SK-N-SH (cell line): ENCODE measurements around the gene SYNDIG1L. TPM values are rescaled to one million over a fixed set of nuclear protein-coding genes. Genes with fewer than 3 reads are reported as not detected.

Experiments
- CTCF ChIA-PET: fragments of 300-600, 350-600 bp; formaldehyde crosslinking; extraction: SDS; loops from one replicate; lab custom pipeline; 2021; lab: Yijun Ruan, JAX
- POLR2A ChIA-PET: fragments of 350-600 bp; sonication (Branson Sonifier 250); formaldehyde crosslinking; extraction: SDS; loops from one replicate; lab custom pipeline; 2020; ENCODE audit warnings: antibody characterized with exemption, inconsistent platforms; lab: Yijun Ruan, JAX
- DNase-seq: peaks from one replicate; pipeline ENCODE4 v3.0.0; 2012
- H2AFZ ChIP-seq: fragments of 200-600 bp; sonication (generic); 2 replicates; pipeline ENCODE4 v1.8.1; 2016; ENCODE audit warnings: antibody characterized with exemption, mild to moderate bottlenecking, low read depth
- H3F3A ChIP-seq: fragments of 200-600 bp; sonication (generic); replicated peaks from 2 replicates; pipeline ENCODE3; 2016; ENCODE audit warnings: antibody characterized with exemption, mild to moderate bottlenecking; ENCODE audit not compliant: insufficient read depth
- H3K27ac ChIP-seq, 2 experiments: fragments of 200-500 bp in 1 of 2; fragments of 200-600 bp in 1 of 2; sonication (Bioruptor generic) in 1 of 2; sonication (generic), shearing (Covaris generic) in 1 of 2; 2 replicates each; pipeline versions ENCODE4 v1.5.1 to v1.6.1; 2014 to 2016; ENCODE audit warnings: low read depth in 2 of 2, inconsistent platforms in 1 of 2, low read length in 1 of 2, mild to moderate bottlenecking in 1 of 2, mixed read lengths in 1 of 2
- H3K27me3 ChIP-seq: fragments of 200-600 bp; sonication (generic), shearing (Covaris generic); 2 replicates; pipeline ENCODE4 v1.6.1; 2016; ENCODE audit warnings: mixed run types; ENCODE audit not compliant: insufficient read depth
- H3K36me3 ChIP-seq, 2 experiments: fragments of 200-500 bp in 1 of 2; fragments of 200-600 bp in 1 of 2; sonication (Bioruptor generic) in 1 of 2; sonication (generic) in 1 of 2; replicated peaks in 1 of 2; 2 replicates each; pipeline versions ENCODE3 to v1.5.1; 2014 to 2016; ENCODE audit warnings: low read length in 1 of 2, mild to moderate bottlenecking in 1 of 2; ENCODE audit not compliant: insufficient read depth in 2 of 2, control insufficient read depth in 1 of 2
- H3K4me1 ChIP-seq, 2 experiments: fragments of 200-500 bp in 1 of 2; fragments of 200-600 bp in 1 of 2; sonication (Bioruptor generic) in 1 of 2; sonication (generic), shearing (Covaris generic) in 1 of 2; 2 replicates each; pipeline versions ENCODE4 v1.5.1 to v1.6.1; 2014 to 2016; ENCODE audit warnings: low read depth in 1 of 2, low read length in 1 of 2, mixed run types in 1 of 2; ENCODE audit not compliant: insufficient read depth in 2 of 2, control insufficient read depth in 1 of 2
- H3K4me2 ChIP-seq: fragments of 200-600 bp; sonication (generic), shearing (Covaris generic); 2 replicates; pipeline ENCODE4 v1.6.1; 2017; ENCODE audit warnings: mixed run types
- H3K4me3 ChIP-seq, 2 experiments: fragments of 200-500 bp in 1 of 2; fragments of 200-600 bp in 1 of 2; sonication (Bioruptor generic) in 1 of 2; sonication (generic), shearing (Covaris generic) in 1 of 2; 2 replicates each; pipeline versions ENCODE4 v1.5.1 to v1.8.1; 2014 to 2016; ENCODE audit warnings: low read depth in 2 of 2, inconsistent platforms in 1 of 2, low read length in 1 of 2, mild to moderate bottlenecking in 1 of 2, mixed read lengths in 1 of 2, moderate library complexity in 1 of 2
- H3K79me2 ChIP-seq: fragments of 200-600 bp; sonication (generic); 2 replicates; pipeline ENCODE4 v1.8.1; 2017; ENCODE audit warnings: mild to moderate bottlenecking; ENCODE audit not compliant: insufficient read depth
- H3K9ac ChIP-seq: fragments of 200-600 bp; sonication (generic); 2 replicates; pipeline ENCODE4 v1.6.1; 2017; ENCODE audit warnings: mixed run types
- H3K9me2 ChIP-seq: fragments of 200-600 bp; sonication (generic); 2 replicates; pipeline ENCODE4 v1.6.1; 2017; ENCODE audit warnings: mixed run types
- H3K9me3 ChIP-seq: fragments of 200-600 bp; sonication (generic); 2 replicates; pipeline ENCODE4 v1.6.1; 2017; ENCODE audit warnings: mixed run types, mild to moderate bottlenecking, moderate library complexity
- H4K20me1 ChIP-seq: fragments of 200-600 bp; sonication (generic); 2 replicates; pipeline ENCODE4 v1.6.1; 2017; ENCODE audit warnings: mild to moderate bottlenecking, mixed run types; ENCODE audit not compliant: insufficient read depth
- ELF1 ChIP-seq: IDR thresholded peaks from 2 replicates; pipeline ENCODE4 v1.4.0; 2012
- FOXJ3 ChIP-seq: sonication (generic); formaldehyde crosslinking; IDR thresholded peaks from 2 replicates; pipeline ENCODE4 v1.5.1; 2020; ENCODE audit warnings: mild to moderate bottlenecking, missing genetic modification reagents
- FOXM1 ChIP-seq: IDR thresholded peaks from 2 replicates; pipeline ENCODE4 v1.4.0; 2012; ENCODE audit warnings: low read depth, mild to moderate bottlenecking
- GATA2 ChIP-seq: sonication (generic); formaldehyde crosslinking; IDR thresholded peaks from 2 replicates; pipeline ENCODE4 v1.5.0; 2020; ENCODE audit warnings: mild to moderate bottlenecking, missing genetic modification reagents
- JUND ChIP-seq: IDR thresholded peaks from 2 replicates; pipeline ENCODE4 v1.4.0; 2012
- MXI1 ChIP-seq: IDR thresholded peaks from 2 replicates; pipeline ENCODE4 v1.6.1; 2012; ENCODE audit warnings: mild to moderate bottlenecking, low read depth, low read length, improper control_type of control experiment
- NRF1 ChIP-seq: IDR thresholded peaks from 2 replicates; pipeline ENCODE4 v1.6.1; 2012; ENCODE audit warnings: low read depth, mild to moderate bottlenecking, low read length
- RAD21 ChIP-seq: IDR thresholded peaks from 2 replicates; pipeline ENCODE4 v1.6.1; 2012; ENCODE audit warnings: mild to moderate bottlenecking, low read length
- RXRA ChIP-seq: IDR thresholded peaks from 2 replicates; pipeline ENCODE4 v1.4.0; 2012; ENCODE audit warnings: low read depth, mild to moderate bottlenecking, borderline replicate concordance
- SMC3 ChIP-seq: IDR thresholded peaks from 2 replicates; pipeline ENCODE4 v1.6.1; 2012; ENCODE audit warnings: low read depth, low read length, improper control_type of control experiment
- TCF12 ChIP-seq: IDR thresholded peaks from 2 replicates; pipeline ENCODE4 v1.4.0; 2012
- YY1 ChIP-seq: IDR thresholded peaks from 2 replicates; pipeline ENCODE4 v1.4.0; 2012; ENCODE audit warnings: low read depth, mild to moderate bottlenecking
- WGBS: methylation state at CpG from one replicate; pipeline ENCODE4 v1.1.6; 2017; ENCODE audit warnings: low lambda C conversion rate; 5-methylcytosine and 5-hydroxymethylcytosine counted together
- polyA plus RNA-seq, 3 experiments: library from polyadenylated mRNA; depleted of rRNA; stranded (reverse); fragments of >200 nt; gene quantifications; 2 replicates each; pipeline ENCODE4 v1.2.3, GENCODE V29; 2012
- TF ChIP-seq, protein P1 (sequence below): fragments of 200-600 bp; sonication (generic); IDR thresholded peaks from 2 replicates; pipeline ENCODE4 v1.6.1; 2017; ENCODE audit warnings: antibody characterized with exemption, mild to moderate bottlenecking, moderate library complexity
- TF ChIP-seq, protein P2 (sequence below): fragments of 150-350 bp; IDR thresholded peaks from 2 replicates; pipeline ENCODE4 v1.6.1; 2017; ENCODE audit warnings: antibody characterized with exemption, low read length, low read depth, borderline replicate concordance
- TF ChIP-seq, protein P3 (sequence below): fragments of 150-350 bp; IDR thresholded peaks from 2 replicates; pipeline ENCODE4 v1.6.1; 2016; ENCODE audit warnings: mild to moderate bottlenecking, low read depth, low read length
- TF ChIP-seq, protein P4 (sequence below): IDR thresholded peaks from 2 replicates; pipeline ENCODE4 v1.4.0; 2012; ENCODE audit warnings: low read depth, borderline replicate concordance
- TF ChIP-seq, protein P5 (sequence below): IDR thresholded peaks from 2 replicates; pipeline ENCODE4 v1.4.0; 2012; ENCODE audit warnings: low read depth

SYNDIG1L gene
- polyA plus RNA-seq, 1 of the 3 experiments (the other 2 are of a cell fraction): not detected

DNA sequence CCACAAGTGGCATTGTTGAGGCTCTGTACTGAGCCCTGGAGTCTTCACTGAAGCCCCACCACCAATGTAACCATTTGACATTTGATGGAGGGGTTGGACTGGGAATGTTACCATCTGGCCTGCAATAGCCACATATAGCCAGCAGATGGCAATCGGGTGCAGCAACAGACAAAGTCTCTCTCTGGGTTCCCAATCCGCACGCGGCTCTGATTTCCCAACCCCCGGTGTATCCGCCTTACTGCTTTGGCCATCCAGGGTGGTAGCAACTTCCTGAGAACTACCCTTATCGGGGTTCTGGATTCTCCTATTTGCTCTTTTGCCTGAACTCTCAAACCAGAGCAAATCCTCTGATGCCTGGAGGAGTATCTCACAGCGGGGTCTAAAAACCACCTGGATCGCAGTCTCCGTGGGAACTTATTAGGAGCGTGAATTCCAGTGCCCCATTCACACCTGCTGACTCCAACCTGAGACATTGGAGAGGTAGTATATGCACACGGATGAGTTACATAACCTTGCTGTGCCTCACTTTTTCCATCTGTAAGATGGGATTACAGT lies 63.6 kb downstream of the SYNDIG1L start:
- Histone ChIP-seq H3K79me2 (no peaks in the 10 kb centered on the region), H3K9me3 (no peaks in the 10 kb centered on the region), H4K20me1 (no peaks in the 10 kb centered on the region), H3K9me2 (no peaks in the 10 kb centered on the region), H3K4me3 (peak overlapping the region in 1 of 2 experiments; percentile 41; a peak in 1 of 4 replicates), H3K4me2 (no peak overlapping the region), H3K4me1 (no peaks in the 10 kb centered on the region; a peak in 1 of 4 replicates), H3K27me3 (no peaks in the 10 kb centered on the region; the same call in 1 of the 2 replicates), H3K27ac (no peak overlapping the region), H3K36me3 (no peaks in the 10 kb centered on the region), H3K9ac (no peak overlapping the region), H2AFZ (no peak overlapping the region), H3F3A (no peaks in the 10 kb centered on the region)
- DNase-seq: peak; percentile 88
- 30% methylated on average over 12 of the region's 12 CpGs for WGBS
- POLR2A ChIA-PET: no interaction called here
- CTCF ChIA-PET: interaction anchor here (0.8 to 18.0 kb wide), 5 partner anchors 13 to 116 kb away, joined by 4 to 249 read pairs (median 5); partner anchors contain the start of gene VRTN
- TF ChIP-seq RXRA: no peak
- peak; percentile 95 for TF ChIP-seq RAD21
- TF ChIP-seq, protein P1, sequence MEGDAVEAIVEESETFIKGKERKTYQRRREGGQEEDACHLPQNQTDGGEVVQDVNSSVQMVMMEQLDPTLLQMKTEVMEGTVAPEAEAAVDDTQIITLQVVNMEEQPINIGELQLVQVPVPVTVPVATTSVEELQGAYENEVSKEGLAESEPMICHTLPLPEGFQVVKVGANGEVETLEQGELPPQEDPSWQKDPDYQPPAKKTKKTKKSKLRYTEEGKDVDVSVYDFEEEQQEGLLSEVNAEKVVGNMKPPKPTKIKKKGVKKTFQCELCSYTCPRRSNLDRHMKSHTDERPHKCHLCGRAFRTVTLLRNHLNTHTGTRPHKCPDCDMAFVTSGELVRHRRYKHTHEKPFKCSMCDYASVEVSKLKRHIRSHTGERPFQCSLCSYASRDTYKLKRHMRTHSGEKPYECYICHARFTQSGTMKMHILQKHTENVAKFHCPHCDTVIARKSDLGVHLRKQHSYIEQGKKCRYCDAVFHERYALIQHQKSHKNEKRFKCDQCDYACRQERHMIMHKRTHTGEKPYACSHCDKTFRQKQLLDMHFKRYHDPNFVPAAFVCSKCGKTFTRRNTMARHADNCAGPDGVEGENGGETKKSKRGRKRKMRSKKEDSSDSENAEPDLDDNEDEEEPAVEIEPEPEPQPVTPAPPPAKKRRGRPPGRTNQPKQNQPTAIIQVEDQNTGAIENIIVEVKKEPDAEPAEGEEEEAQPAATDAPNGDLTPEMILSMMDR: peak; percentile 91
- 0 out of 2 replicates have a peak, but pooled peaks have one; percentile 27 for TF ChIP-seq MXI1
- peak; percentile 98 for TF ChIP-seq SMC3

DNA sequence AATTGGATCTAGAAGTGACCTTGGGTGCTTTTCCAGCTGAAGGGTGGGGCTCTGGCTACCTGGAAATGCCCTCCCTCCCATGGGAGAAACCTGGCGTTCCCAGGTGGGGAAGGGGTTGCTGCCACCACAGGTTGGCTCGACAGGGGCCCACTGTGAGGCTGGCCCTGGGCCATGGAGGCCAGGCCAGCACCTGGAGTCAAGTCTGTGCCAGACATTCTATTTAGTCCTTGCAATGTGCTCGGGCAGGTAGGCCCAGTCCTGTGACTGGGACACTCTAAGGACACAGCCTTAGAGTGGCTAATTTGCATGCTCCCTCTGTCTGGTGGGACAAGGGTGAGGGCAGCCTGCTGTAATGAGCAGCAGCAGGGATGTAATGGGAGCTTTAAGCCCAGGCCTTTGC lies 65.8 kb downstream of the SYNDIG1L start:
- Histone ChIP-seq H3K4me2 (no peak overlapping the region), H3K36me3 (no peaks in the 10 kb centered on the region), H3K4me3 (no peak overlapping the region), H3K9me2 (no peaks in the 10 kb centered on the region), H3K27ac (no peak overlapping the region), H3K4me1 (no peaks in the 10 kb centered on the region; a peak in 1 of 4 replicates), H3K9ac (no peak overlapping the region), H2AFZ (no peak overlapping the region), H3K9me3 (no peaks in the 10 kb centered on the region), H4K20me1 (no peaks in the 10 kb centered on the region), H3K79me2 (no peaks in the 10 kb centered on the region), H3F3A (no peaks in the 10 kb centered on the region), H3K27me3 (no peaks in the 10 kb centered on the region; the same call in 1 of the 2 replicates)
- 24% methylated on average over 2 of the region's 3 CpGs for WGBS
- CTCF ChIA-PET: interaction anchor here (1.0 to 18.0 kb wide), 6 partner anchors 13 to 444 kb away, joined by 3 to 249 read pairs (median 4); partner anchors contain the start of gene YLPM1
- POLR2A ChIA-PET: no interaction called here
- no peak for DNase-seq
- TF ChIP-seq, protein P2, sequence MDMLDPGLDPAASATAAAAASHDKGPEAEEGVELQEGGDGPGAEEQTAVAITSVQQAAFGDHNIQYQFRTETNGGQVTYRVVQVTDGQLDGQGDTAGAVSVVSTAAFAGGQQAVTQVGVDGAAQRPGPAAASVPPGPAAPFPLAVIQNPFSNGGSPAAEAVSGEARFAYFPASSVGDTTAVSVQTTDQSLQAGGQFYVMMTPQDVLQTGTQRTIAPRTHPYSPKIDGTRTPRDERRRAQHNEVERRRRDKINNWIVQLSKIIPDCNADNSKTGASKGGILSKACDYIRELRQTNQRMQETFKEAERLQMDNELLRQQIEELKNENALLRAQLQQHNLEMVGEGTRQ: no peak
- TF ChIP-seq, protein P3, sequence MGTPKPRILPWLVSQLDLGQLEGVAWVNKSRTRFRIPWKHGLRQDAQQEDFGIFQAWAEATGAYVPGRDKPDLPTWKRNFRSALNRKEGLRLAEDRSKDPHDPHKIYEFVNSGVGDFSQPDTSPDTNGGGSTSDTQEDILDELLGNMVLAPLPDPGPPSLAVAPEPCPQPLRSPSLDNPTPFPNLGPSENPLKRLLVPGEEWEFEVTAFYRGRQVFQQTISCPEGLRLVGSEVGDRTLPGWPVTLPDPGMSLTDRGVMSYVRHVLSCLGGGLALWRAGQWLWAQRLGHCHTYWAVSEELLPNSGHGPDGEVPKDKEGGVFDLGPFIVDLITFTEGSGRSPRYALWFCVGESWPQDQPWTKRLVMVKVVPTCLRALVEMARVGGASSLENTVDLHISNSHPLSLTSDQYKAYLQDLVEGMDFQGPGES: no peak
- no peak for TF ChIP-seq RAD21
- no peak for TF ChIP-seq FOXM1
- no peak for TF ChIP-seq GATA2 (CRISPR knock-in tag)
- TF ChIP-seq, protein P1: no peak
- TF ChIP-seq NRF1: no peak
- TF ChIP-seq FOXJ3: no peak
- TF ChIP-seq, protein P4, sequence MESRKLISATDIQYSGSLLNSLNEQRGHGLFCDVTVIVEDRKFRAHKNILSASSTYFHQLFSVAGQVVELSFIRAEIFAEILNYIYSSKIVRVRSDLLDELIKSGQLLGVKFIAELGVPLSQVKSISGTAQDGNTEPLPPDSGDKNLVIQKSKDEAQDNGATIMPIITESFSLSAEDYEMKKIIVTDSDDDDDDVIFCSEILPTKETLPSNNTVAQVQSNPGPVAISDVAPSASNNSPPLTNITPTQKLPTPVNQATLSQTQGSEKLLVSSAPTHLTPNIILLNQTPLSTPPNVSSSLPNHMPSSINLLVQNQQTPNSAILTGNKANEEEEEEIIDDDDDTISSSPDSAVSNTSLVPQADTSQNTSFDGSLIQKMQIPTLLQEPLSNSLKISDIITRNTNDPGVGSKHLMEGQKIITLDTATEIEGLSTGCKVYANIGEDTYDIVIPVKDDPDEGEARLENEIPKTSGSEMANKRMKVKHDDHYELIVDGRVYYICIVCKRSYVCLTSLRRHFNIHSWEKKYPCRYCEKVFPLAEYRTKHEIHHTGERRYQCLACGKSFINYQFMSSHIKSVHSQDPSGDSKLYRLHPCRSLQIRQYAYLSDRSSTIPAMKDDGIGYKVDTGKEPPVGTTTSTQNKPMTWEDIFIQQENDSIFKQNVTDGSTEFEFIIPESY: no peak
- no peak for TF ChIP-seq YY1
- TF ChIP-seq, protein P5, sequence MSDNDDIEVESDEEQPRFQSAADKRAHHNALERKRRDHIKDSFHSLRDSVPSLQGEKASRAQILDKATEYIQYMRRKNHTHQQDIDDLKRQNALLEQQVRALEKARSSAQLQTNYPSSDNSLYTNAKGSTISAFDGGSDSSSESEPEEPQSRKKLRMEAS: no peak
- TF ChIP-seq TCF12: no peak
- no peak for TF ChIP-seq ELF1
- no peak for TF ChIP-seq JUND
